Skeletal muscle cell (primary cell): ENCODE data around the gene CALM3.

Experiments
- DNase-seq: peaks from one replicate; pipeline ENCODE4 v3.0.0-alpha.2; 2010; ENCODE audit warnings: low read depth
- H3K4me3 ChIP-seq: 2 replicates; pipeline ENCODE4 v1.5.1; 2011; ENCODE audit warnings: low read depth, mild to moderate bottlenecking, control low read depth, low read length, moderate library complexity

CALM3 gene

DNA sequence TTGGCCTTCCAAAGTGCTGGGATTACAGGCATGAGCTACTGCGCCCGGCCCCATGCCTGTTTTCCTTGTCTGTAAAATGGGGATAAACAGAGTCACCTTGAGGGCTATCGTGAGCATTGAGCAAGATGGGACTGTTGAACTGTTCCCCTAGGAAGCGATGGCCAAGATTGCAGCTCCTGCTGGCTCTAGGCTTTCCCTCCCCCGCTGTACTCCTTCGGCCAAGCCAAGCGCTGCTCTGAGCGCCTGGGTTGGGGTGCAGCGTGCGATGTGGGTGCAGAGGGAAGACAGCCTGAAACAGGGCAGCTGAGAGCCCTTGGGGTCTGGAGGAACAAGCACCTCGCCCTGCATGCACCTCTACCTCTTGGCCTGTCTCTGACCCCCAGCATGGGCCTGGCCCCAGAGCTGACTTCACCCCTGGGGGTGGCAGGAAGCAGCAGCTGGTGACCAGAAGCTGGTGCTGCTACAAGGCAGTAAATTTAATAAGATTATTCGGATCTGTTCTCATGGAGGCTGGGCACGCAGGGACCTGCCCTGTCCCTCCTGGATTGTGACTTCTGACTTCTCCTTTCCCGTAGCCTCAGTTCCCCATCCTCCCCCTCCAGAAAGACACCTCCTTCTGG, 29.6 kb downstream of the CALM3 start:
- DNase-seq, result no peak
- H3K4me3 ChIP-seq, result no peak overlapping the region

DNA sequence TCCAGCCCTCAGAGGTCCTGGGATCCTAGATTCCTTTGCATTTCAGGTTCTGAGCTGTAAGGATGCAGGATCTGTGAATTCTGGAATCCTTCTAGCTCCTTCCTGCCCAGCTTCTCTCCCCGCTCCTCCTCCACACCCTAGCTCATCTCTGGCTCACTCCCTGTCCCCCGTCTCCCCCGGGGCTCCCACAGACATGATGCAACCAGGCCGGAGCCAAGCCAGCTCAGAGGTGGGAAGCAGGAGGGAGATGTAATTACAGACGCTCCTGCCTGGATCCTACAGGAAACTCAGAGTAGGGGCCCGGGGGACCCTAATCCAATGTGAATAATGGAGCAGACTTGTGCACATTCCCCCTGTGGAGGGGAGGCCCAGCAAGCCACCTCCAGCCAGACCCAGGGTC, 30.4 kb downstream of the CALM3 start:
- no peak for DNase-seq
- no peak overlapping the region for H3K4me3 ChIP-seq

DNA sequence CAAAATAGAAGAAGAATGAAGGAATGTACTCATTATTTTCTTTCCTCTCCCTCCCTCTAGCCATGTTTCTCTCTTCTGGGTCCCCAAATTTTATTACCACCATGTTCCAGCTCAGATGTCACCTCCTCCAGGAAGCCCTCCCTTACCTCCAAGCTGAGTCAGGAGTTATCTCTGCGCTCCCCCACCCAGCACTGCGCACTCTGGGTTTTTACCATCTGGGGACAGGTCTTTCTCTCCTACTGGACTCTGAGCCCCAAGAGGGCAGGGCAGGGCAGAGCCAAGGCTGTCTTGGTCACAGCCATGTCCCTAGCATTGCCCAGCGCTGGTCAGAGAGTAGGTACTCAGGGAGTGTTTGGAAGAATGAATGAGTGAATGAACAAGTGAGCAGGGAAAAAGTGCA, 32.0 kb downstream of the CALM3 start:
- no peak for DNase-seq
- no peak overlapping the region for H3K4me3 ChIP-seq

DNA sequence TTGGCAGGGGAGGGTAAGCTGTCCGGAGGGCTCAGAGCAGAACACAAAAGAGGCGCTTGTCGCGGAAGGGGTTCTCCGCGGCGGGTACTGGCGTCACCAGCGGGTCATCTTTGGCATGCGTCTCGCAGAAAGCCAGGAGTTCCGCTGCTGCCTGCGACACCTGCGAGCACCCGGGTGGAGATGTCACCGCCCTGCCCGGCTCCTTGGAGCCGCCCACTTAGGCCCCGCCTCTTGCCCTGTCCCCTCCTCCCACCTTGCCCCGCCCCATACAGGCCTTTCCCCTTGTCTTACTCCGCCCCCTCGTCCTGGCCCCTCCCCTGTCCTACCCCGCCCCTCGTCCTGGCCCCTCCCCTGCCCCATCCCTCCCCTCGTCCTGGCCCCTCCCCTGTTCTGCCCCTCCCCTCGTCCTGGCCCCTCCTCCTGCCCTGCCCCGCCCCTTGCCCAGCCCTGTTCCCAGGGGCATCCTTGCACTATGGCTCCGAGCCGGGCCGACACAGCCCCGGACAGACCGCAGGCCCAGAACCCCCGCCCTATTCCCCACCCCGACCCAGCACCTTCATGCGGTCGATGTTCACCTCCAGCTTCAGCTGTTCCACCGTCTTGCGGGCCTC, 33.0 kb downstream of the CALM3 start:
- DNase-seq, result peak; percentile 66
- peak overlapping the region; percentile 43 for H3K4me3 ChIP-seq

DNA sequence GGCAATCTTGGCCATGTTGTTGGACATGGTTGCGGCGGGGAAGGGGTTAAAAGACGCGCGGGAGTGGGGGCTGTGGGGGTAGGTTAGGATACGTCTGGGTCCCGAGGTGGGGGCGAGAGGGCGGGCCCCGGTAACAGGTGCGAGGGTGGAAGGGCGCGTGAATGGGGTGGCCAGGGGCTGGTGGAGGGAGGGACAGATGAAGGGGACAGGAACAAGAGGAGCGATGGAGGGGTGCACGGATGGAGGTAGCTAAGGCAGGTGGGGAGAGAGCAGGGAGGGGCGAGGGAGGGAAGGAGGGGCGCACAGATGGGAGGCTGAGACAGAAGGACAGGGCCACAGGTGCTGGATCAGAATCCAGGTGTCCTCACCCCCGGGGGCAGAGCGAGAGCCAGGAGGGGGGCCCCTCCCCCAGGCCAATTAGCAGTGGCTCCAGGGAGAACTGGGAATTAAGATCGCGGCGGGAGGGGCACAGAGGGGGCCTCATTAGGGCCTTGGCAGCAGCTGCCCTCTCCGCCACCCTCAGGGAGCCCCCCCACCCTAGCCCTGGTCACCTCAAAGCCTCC, 33.6 kb downstream of the CALM3 start:
- peak overlapping the region; percentile 36 for H3K4me3 ChIP-seq
- DNase-seq, result no peak

GRCh38 chr19:46635920-46636761, 35.0 kb downstream of the CALM3 start, which contains the start of gene GNG8:
GNG8 (minus strand) TSS chr19:46636202; CDS start chr19:46634682, 1,520 bp downstream.
- H3K4me3 ChIP-seq, result no peak within 1 kb of the TSS
- DNase-seq, result no peak

DNA sequence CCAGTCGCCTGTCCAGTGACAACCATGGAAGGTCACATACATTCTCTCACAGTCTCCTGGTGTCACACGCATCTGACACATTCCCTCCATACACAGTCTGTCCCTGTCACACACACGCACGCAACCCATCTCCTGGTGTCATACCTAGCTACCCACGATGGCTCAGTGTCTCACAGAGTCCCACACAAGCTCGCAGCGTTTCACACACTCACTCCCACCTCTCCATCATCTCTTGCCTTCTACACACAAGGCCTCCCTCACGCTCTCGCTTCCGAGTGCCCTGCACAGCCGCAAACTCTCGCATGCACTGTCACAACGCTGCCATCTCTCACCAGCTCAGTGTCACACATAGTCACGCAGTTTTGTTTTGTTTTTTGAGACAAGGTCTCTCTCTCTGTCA, 36.1 kb downstream of the CALM3 start:
- DNase-seq, result no peak
- H3K4me3 ChIP-seq, result no peak overlapping the region

DNA sequence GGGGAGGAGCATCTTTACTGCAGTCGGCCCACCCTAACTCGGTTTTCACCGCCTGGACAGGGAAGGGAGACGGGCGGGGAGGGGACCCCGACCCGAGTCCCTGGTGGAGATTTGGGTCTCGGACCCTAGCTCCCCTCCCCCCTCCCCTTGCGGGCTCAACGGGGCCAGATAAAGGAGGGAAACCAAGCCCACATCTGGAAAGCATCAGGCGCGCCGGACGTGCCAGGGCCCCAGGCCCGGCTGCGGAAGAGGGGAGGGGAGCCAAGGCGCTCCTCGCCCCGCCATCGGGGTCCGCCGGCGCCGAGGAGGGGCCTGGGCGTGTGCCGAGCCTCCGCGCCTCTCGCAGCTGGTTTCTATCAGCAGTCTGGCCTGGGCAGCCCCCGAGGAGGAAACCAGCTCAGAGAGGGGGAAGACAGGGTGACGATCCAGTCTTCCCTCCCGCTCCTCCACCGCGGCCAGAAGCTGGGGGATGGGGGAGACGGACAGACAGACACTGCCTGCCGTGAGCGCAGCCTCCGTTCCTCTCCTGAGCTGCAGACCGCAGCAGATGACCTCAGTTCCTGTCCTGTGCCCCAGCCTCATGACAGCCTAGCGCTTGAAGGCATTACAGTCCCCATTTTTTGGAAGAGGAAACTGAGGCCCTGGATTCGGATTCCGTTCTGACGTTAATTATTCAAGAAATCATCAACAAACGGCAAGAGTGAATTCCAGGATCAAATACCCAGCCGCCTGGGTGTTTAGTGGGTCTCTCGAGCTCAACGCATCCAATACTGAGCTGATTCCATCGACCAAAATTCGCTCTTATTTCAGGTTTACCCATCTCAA, 38.4 kb downstream of the CALM3 start:
- no peak for DNase-seq
- peak overlapping the region; percentile 53 for H3K4me3 ChIP-seq

- DNase-seq, result no peak
- no peak overlapping the region for H3K4me3 ChIP-seq
These were observed 39.5 kb downstream of the CALM3 start for GRCh38 chr19:46640656-46641055.

DNA sequence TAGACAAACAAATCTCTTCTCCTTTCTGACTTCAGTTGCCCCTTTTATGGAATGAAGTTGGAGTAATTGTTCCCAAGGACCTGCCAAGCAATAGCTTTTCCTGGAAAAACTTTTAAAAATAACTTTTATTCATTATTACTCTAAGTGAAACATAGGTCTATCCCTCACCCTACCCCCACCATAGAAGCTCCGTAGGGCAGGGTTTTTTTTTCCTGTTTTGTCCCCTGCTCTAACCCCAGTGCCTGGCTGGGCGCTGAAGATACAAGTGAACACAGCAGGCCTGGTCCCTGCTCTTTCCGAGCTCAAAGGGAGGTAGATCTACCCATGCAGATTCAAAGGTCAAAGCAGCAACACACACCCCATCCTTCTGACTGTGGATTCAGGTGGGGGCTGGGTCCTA, 43.6 kb downstream of the CALM3 start:
- no peak overlapping the region for H3K4me3 ChIP-seq
- DNase-seq, result no peak

- no peak overlapping the region for H3K4me3 ChIP-seq
- no peak for DNase-seq
These were observed 45.3 kb downstream of the CALM3 start for GRCh38 chr19:46646402-46646801.

DNA sequence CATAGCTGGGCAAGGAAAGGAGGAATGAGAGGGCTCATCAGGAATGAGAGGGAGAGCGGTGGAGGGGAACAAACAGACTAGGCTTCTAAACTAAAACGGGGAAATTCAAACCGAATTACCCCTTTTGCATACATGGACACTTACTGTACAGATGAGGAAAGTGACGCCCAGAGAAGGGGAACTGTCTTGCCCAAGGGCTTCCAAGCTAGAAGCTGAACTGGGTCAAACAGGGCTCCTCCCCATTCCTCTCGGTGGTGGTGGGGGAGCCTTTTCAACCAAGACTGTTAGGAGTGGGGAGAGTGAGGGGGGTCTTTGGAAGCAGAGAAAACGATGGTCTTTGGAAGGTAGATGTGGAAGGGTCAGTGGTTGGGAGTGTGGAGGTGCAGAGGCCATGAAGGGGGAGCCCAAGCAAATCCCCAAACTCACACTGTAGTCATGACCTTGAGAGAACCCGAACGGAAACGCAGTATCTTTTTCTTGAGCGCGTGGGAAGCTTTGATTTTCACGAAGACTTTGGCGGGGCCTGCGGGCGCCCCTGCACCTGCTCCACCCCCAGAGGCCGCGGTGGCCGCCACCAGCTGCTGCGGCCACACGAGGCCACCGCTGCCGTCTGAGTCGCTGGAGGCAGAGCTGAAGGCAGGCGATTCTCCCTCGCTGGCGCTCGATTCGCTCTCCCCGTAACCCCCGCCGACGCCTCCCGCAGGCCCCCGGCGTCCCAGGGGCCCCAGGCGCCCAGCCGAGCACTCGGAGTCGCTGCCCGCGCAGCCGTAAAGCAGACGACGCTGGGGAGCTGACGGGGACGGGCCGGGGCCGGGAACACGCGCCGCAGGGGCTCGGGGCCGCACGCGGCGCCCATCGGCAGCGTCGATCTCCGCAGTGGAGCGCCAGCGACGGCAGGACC, 47.2 kb downstream of the CALM3 start:
- H3K4me3 ChIP-seq, result no peak overlapping the region
- DNase-seq, result no peak

DNA sequence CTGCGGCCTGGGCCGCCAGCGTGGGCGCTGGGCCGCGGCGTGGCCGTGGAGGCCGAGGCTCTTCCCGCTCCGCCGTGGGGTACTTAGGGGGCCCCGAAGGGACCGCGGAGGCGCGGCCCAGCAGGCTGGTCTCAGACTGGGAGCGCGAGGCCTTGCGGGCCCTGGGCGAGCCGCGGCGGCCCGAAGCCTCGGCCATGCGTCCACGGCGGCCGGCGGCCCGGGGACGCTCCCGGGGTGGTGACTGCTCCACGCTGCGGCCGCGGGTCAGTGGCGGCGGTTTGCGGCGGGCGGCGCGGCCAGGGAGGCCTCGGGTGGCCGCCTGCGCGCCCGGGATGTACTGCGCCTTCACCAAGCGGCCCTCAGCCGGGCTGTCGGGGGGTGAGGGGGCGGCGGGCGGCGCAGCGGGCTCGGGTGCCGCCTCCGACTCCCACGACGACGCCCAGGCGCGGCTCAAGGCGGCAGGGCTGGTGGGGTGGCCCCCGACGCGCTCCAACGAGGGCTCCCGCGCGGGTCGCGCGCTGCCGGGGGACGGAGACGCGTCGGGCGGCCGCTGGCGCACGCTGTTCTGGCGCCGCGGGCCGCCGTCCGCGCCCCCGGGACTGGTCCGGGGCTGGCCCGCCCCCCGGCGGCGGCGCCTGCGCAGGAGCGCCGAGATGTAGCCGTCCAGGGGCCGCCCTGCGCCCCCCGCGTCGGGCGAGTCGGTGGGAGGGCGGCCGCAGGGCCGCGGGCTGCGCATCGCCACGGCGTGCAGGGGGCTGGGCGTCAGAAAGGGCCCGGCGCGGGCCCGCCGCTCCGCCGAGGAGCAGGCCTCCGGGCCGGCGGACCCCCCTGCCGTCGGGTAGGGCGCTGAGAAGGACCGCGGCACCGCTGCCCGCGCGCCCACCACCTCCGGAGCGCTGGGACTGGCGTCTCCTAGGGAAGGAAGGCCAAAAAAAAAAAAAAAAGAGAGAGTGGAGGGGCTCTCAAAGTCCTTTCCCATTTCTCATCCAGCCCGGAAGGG, 48.1 kb downstream of the CALM3 start:
- H3K4me3 ChIP-seq, result no peak overlapping the region

DNA sequence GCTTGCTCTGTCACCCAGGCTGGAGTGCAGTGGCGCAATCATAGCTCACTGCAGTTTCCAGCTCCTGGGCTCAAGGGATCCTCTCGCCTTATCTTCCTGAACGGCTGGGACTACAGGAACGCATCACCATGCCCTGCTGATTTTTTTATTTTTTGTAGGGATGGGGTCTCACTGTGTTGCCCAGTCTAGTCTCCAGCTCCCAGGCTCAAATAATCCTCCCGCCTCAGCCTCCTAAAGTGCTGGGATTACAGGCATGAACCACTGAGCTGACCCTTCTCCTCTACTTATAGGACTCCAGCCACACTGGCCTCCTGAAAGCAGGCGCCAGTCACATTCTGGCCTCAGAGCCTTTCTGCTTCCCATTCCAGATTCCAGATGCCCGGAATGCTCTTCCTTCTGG, 49.3 kb downstream of the CALM3 start:
- H3K4me3 ChIP-seq, result no peak overlapping the region

More for the DNA sequence above, 48.1 kb downstream of the CALM3 start:
- DNase-seq, result no peak

DNA sequence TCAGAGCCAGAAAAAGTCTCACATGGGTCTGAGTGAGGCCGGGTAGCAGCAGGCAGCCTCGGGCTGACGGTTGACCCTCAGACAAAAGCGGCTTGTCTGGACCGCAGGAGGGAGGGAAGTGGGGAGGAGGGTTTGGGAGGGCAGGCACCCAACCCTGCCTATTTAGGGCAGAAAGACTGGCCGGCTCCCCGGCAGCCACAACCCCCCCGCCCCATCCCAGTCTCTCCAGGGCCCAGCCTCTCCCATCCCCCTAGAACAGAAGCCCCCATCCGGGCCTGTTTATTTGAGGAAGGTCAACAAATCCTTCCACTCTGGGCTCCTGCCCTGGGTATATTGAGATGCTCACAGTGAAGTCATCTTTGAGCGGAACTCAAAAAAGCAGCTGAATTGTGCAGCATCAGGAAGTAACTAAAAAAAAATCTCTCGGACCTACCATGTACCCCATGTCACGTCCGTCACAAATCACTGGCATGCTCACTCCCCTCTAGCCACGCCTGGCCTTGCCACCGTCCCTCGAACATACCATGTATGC, 53.6 kb downstream of the CALM3 start:
- H3K4me3 ChIP-seq, result no peak overlapping the region
- DNase-seq, result no peak

More for the DNA sequence above, 49.3 kb downstream of the CALM3 start:
- no peak for DNase-seq

GRCh38 chr19:46656541-46656940, 55.4 kb downstream of the CALM3 start:
- no peak overlapping the region for H3K4me3 ChIP-seq
- DNase-seq, result no peak
